Upper lobe of right lung (tissue), 1 donor: ENCODE results near the gene DCC. TPM values are rescaled to one million over a fixed set of nuclear protein-coding genes. Genes with fewer than 3 reads are reported as not detected.

Experiments used
- ATAC-seq: fragments of 200-7000 bp; cut with Tn5 transposase; one replicate; pipeline ENCODE4 v1.9.1; 2020; ENCODE audit warnings: mild to moderate bottlenecking, moderate library complexity
- DNase-seq: peaks from one replicate; pipeline ENCODE4 v3.0.0-alpha.2; 2020
- H3K27ac ChIP-seq: fragments of 200-600 bp; one replicate; pipeline ENCODE4 v1.8.0; 2022
- H3K27me3 ChIP-seq: fragments of 200-600 bp; one replicate; pipeline ENCODE4 v1.8.0; 2022; ENCODE audit warnings: mild to moderate bottlenecking
- H3K36me3 ChIP-seq: fragments of 200-600 bp; one replicate; pipeline ENCODE4 v1.8.0; 2022
- H3K4me1 ChIP-seq: fragments of 200-600 bp; one replicate; pipeline ENCODE4 v1.8.0; 2022
- H3K4me3 ChIP-seq: fragments of 200-600 bp; one replicate; pipeline ENCODE4 v1.8.0; 2022; ENCODE audit warnings: mild to moderate bottlenecking
- H3K9me3 ChIP-seq: fragments of 200-600 bp; one replicate; pipeline ENCODE4 v1.8.0; 2022
- intact Hi-C: fragments of 100-400 bp; cut with DNase I; formaldehyde crosslinking; loops from one replicate; pipeline ENCODE4 v1.11.0; 2022
- microRNA-seq: library from miRNA; unstranded; fragments of <30 nt; microRNA quantifications from one replicate; pipeline ENCODE4 v1.2.0, GENCODE V29; 2020; ENCODE audit warnings: borderline microRNAs expressed
- total RNA-seq: library from RNA; stranded (reverse); fragmentation: NEBNext Ultra II Directional; extraction: Animal tissue kit (Norgen Biotek cat#: 25700); gene quantifications from one replicate; pipeline ENCODE4 v1.2.1, GENCODE V29; 2021
- TF ChIP-seq, protein P1 (sequence below): fragments of 200-600 bp; IDR thresholded peaks from one replicate; pipeline ENCODE4 v1.8.0; 2022; ENCODE audit warnings: antibody characterized with exemption
- donor health status: DM: no; HTN: yes; CAD: no; lungs with severe emphysema.

Gene DCC
- total RNA-seq, 1 donor from 2014 or later: 7.1 TPM

DNA sequence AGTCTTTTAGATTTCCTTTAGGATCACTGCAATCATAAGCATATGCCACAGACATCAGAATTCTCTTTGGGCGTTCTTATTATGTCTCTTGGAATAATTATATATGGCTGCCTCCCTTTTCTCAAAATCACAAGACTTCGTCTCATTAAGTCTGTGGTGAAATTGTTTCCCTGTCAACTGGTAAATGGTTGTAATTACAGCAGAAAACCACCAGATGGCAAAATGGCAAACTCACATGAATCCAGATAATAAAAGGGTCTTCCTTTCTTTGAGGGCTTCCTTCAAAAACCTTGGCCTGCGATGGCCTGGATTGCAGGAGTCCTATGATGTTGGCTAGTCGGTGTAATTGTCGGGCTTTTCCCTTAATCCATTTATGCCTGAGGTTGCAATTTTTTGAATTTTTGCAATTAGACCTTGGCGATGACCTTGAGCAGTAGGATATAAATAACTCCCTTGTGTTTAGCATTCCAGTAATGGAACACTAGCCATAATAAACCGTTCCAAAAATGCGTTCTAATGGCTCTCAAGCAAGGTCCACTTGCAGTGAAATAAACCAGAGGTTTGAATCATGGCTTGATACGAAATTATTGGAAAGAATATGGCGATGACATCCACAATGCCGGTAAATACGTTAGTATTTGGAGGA lies 1228.1 kb downstream of the DCC start:
- H3K9me3 ChIP-seq: no peaks in the 10 kb centered on the region
- ATAC-seq (peak; percentile 20), DNase-seq (no peak)
- H3K27me3 ChIP-seq: no peaks in the 10 kb centered on the region
- intact Hi-C loops: no loop called here
- TF ChIP-seq, protein P1, sequence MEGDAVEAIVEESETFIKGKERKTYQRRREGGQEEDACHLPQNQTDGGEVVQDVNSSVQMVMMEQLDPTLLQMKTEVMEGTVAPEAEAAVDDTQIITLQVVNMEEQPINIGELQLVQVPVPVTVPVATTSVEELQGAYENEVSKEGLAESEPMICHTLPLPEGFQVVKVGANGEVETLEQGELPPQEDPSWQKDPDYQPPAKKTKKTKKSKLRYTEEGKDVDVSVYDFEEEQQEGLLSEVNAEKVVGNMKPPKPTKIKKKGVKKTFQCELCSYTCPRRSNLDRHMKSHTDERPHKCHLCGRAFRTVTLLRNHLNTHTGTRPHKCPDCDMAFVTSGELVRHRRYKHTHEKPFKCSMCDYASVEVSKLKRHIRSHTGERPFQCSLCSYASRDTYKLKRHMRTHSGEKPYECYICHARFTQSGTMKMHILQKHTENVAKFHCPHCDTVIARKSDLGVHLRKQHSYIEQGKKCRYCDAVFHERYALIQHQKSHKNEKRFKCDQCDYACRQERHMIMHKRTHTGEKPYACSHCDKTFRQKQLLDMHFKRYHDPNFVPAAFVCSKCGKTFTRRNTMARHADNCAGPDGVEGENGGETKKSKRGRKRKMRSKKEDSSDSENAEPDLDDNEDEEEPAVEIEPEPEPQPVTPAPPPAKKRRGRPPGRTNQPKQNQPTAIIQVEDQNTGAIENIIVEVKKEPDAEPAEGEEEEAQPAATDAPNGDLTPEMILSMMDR: peak; percentile 60
- H3K4me1 ChIP-seq: peaks cover 5% of the 10 kb centered on the region
- no peak overlapping the region for H3K4me3 ChIP-seq
- H3K36me3 ChIP-seq: no peaks in the 10 kb centered on the region
- no peak overlapping the region for H3K27ac ChIP-seq

Small RNA genes lying within 50 kb of the gene (microRNA-seq; reads per million reads assigned to microRNA genes)
- not detected for gene MIR4528
